Esophagus muscularis mucosa (tissue), 4 donors: ENCODE measurements around the gene MGAT5B. TPM values are rescaled to one million over a fixed set of nuclear protein-coding genes. Genes with fewer than 3 reads are reported as not detected.

ENCODE experiments used
- DNase-seq: peaks from one replicate; pipeline ENCODE4 v3.0.0-alpha.2; 2017; ENCODE audit errors: extremely low spot score
- H3K27ac ChIP-seq, 4 donors: fragments of 200-600 bp; sonication (generic); replicated peaks in 1 of 4; 1 replicate in 3 of 4; 2 replicates in 1 of 4; pipeline ENCODE4 v1.5.1; 2016 to 2019; ENCODE audit warnings: mild to moderate bottlenecking in 1 of 4
- H3K27me3 ChIP-seq, 4 donors: fragments of 200-600 bp; sonication (generic); one replicate each; pipeline versions ENCODE4 v1.5.1 to v1.6.0; 2016 to 2019
- H3K36me3 ChIP-seq, 4 donors: fragments of 200-600 bp; sonication (generic); one replicate each; pipeline ENCODE4 v1.5.1; 2016 to 2019
- H3K4me1 ChIP-seq, 4 donors: fragments of 200-600 bp; sonication (generic); one replicate each; pipeline ENCODE4 v1.5.1; 2016 to 2019
- H3K4me3 ChIP-seq, 4 donors: fragments of 200-600 bp; sonication (generic); 1 replicate in 2 of 4; 2 replicates in 2 of 4; pipeline ENCODE4 v1.5.1; 2016 to 2019; ENCODE audit warnings: mild to moderate bottlenecking in 4 of 4, moderate library complexity in 1 of 4
- H3K9me3 ChIP-seq, 4 donors: fragments of 200-600 bp; sonication (generic); 1 replicate in 3 of 4; 2 replicates in 1 of 4; pipeline ENCODE4 v1.5.1; 2016 to 2019
- CTCF ChIP-seq, 3 experiments: fragments of 200-600 bp in 2 of 3; fragments of 450-650 bp in 1 of 3; sonication (generic) in 2 of 3; IDR thresholded peaks; one replicate each; pipeline ENCODE4 v1.5.1; 2017 to 2019; ENCODE audit warnings: antibody characterized with exemption in 3 of 3, mild to moderate bottlenecking in 2 of 3, moderate library complexity in 1 of 3
- EP300 ChIP-seq: sonication (generic); formaldehyde crosslinking; IDR thresholded peaks from one replicate; pipeline ENCODE4 v1.6.1; 2017; ENCODE audit warnings: antibody characterized with exemption
- POLR2A ChIP-seq: fragments of 450-650 bp; IDR thresholded peaks from one replicate; pipeline ENCODE4 v1.6.1; 2017; ENCODE audit warnings: antibody characterized with exemption, moderate library complexity, mild to moderate bottlenecking, low read depth
- POLR2AphosphoS5 ChIP-seq, 2 donors: sonication (generic); formaldehyde crosslinking; IDR thresholded peaks; one replicate each; pipeline ENCODE4 v1.6.1; 2017; ENCODE audit warnings: antibody characterized with exemption in 2 of 2
- WGBS: methylation state at CpG from one replicate; pipeline ENCODE4 v1.1.5; 2018; 5-methylcytosine and 5-hydroxymethylcytosine counted together
- intact Hi-C: fragments of 100-400 bp; cut with DNase I; formaldehyde crosslinking; loops from one replicate; pipeline ENCODE4 v1.15.1; 2023
- total RNA-seq, 4 donors: library from RNA; depleted of rRNA; stranded (reverse); fragments of >200 nt; gene quantifications; one replicate each; pipeline versions ENCODE4 v1.1.0 to v1.2.1, GENCODE V29; 2016

Gene MGAT5B
- total RNA-seq, 4 donors from 2014 or later = under 0.01 to 1.7 (median 0.43) TPM

- no peaks in the 10 kb centered on the region for H3K4me1 ChIP-seq
- H3K4me3 ChIP-seq = no peak overlapping the region
- TF ChIP-seq POLR2A (no peak), CTCF (IDR thresholded peaks at IDR 0.05) (no peak), EP300 (no peak), POLR2AphosphoS5 (IDR thresholded peaks at IDR 0.05) (no peak)
- H3K27me3 ChIP-seq = peaks cover 0 to 45% (median 0%) of the 10 kb centered on the region in 4 donors
- H3K27ac ChIP-seq = no peak overlapping the region
- intact Hi-C loops = no loop called here
- H3K36me3 ChIP-seq = no peaks in the 10 kb centered on the region
- no peak for DNase-seq
- no peaks in the 10 kb centered on the region for H3K9me3 ChIP-seq
- WGBS = 85% methylated on average over 13 of the region's 13 CpGs
These were observed 72.6 kb downstream of the MGAT5B start for GRCh38 chr17:76940738-76941350.

- intact Hi-C loops = no loop called here
- no peaks in the 10 kb centered on the region for H3K9me3 ChIP-seq
- H3K36me3 ChIP-seq = no peaks in the 10 kb centered on the region
These were observed 75.0 kb downstream of the MGAT5B start for GRCh38 chr17:76943202-76943601.

GRCh38 chr17:76943781-76944213 is 75.6 kb downstream of the MGAT5B start:
- no peak overlapping the region for H3K27ac ChIP-seq
- peaks cover 0 to 47% (median 0%) of the 10 kb centered on the region in 4 donors for H3K27me3 ChIP-seq
- H3K4me1 ChIP-seq = no peaks in the 10 kb centered on the region
- TF ChIP-seq POLR2AphosphoS5 (IDR thresholded peaks at IDR 0.05) = no peak
- TF ChIP-seq POLR2A = no peak
- no peak for TF ChIP-seq CTCF (IDR thresholded peaks at IDR 0.05)
- TF ChIP-seq EP300 = no peak
- H3K9me3 ChIP-seq = no peaks in the 10 kb centered on the region
- intact Hi-C loops = no loop called here
- DNase-seq = no peak
- WGBS = 79% methylated on average over 7 of the region's 9 CpGs
- no peaks in the 10 kb centered on the region for H3K36me3 ChIP-seq
- H3K4me3 ChIP-seq = no peak overlapping the region

More at GRCh38 chr17:76943202-76943601, 75.0 kb downstream of the MGAT5B start:
- TF ChIP-seq POLR2A (no peak), CTCF (IDR thresholded peaks at IDR 0.05) (no peak), EP300 (no peak), POLR2AphosphoS5 (IDR thresholded peaks at IDR 0.05) (no peak)
- H3K27me3 ChIP-seq = peaks cover 0 to 44% (median 0%) of the 10 kb centered on the region in 4 donors
- no peak for DNase-seq
- 68% methylated on average over 7 of the region's 7 CpGs for WGBS
- H3K4me1 ChIP-seq = no peaks in the 10 kb centered on the region
- no peak overlapping the region for H3K4me3 ChIP-seq
- no peak overlapping the region for H3K27ac ChIP-seq

- WGBS = 95% methylated on average over 6 of the region's 16 CpGs
- Histone ChIP-seq H3K36me3 (no peaks in the 10 kb centered on the region), H3K27ac (no peak overlapping the region), H3K4me1 (no peaks in the 10 kb centered on the region), H3K4me3 (no peak overlapping the region), H3K27me3 (peaks cover 0 to 53% (median 0%) of the 10 kb centered on the region in 4 donors), H3K9me3 (no peaks in the 10 kb centered on the region)
- intact Hi-C loops = no loop called here
- TF ChIP-seq CTCF (IDR thresholded peaks at IDR 0.05) (no peak), POLR2AphosphoS5 (IDR thresholded peaks at IDR 0.05) (no peak), EP300 (no peak), POLR2A (no peak)
- DNase-seq = no peak
These were observed 76.3 kb downstream of the MGAT5B start for GRCh38 chr17:76944477-76944876.
